GM18526 (cell line): ENCODE data around the gene LCN6.

ENCODE experiments used
- POLR2A ChIP-seq: IDR thresholded peaks from 3 replicates; pipeline ENCODE4 v1.6.1; 2011; ENCODE audit not compliant: insufficient read length; ENCODE audit errors: extremely low read depth

Gene LCN6

DNA sequence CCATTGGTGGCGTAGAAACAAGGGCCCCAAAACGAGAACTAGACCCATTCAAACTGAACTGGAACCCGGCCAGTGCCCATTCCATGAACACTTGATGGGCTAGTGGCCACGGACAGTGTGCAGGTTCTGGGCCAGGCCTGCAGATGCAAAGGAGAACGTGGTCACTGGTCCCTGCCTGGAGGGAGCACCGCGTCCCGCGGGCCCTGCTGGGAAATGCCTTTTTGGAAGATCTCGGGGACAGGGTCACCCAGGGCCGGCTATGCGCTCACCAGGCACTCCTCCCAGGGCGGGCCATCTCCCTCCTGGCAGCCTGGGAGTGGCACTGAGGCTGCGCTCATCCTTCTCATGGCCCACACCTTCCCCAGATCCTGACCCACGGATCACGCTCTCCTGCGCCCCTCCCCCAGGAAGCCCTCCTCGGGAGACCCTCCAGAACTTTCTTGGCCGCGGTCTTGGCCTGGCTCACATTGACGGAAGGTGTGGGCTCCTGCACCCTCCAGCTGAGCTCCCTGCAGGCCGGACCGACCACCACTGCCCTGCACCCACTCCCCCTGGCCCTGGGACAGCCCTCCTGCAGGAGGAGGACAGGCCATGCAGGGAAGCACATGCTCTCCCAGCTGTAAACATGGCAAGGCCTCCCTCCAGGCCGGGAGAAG lies 38.7 kb downstream of the LCN6 start:
- no peak for TF ChIP-seq POLR2A

DNA sequence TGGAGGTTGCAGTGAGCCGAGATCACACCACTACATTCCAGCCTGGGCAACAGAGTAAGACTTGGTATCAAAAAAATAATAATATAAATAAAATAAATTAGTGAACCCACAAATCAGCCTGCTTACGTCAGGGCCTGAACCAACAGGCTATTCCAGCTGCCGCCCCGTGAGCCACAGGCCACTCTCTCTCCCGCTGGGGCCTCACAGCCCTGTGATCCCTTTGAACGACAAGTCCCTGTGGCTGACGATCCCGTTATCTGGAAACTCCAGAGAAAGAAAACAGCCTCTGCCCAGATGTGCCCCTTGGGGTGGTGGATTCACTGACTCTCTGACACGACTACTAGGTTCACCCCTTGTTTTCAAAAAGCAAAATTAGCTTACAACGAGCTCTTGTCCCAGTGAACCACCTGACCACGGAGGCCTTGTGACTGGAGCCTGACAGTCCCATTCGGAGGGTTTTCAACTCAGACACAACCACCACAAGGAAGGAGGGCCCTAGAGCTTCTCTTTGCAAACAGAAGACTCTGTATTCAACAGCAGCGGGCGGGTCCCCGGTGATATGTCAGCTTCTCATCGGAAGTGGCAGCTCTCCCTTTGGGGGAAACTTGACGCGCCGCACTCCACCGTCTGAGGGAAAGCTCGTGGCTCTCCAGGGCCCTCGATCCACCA lies 40.3 kb downstream of the LCN6 start:
- no peak for TF ChIP-seq POLR2A

DNA sequence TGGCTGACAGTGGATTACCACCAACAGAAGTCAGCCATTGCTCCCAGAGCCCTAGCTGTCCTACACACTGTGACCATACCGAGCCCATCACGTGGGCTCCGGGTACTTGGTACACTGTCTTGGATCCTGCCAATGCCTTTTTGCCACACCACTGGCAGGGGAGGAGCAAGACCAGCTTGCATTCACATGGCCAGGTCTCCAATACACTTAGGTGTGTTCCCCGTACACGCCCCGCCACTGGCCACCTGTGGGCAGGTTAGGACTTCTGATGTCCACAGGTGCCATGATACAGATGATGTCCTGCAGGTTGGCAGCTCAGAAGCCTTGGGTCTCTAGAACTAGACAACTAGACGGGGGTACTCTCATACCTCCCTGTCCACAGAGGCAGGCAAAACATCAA lies 41.3 kb downstream of the LCN6 start:
- no peak for TF ChIP-seq POLR2A

DNA sequence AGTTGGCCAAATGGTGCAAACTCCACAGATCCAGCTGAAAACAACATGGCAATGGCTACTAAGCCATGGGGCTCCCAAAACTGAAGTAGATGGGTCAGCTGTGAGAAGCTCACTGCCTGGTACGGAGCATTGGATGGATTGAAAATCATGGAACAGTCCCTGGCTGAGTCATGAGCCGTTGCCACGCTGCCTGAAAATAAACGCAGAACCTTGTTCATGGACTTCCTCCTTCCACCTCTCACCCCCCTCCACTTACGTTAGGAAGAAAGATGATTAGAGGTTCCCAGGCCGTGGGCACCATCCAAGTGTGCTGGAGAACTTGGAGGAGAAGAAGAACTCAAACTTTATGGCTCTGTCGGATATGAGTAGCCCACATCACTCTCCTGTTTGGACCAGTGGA lies 42.8 kb downstream of the LCN6 start:
- TF ChIP-seq POLR2A: no peak

DNA sequence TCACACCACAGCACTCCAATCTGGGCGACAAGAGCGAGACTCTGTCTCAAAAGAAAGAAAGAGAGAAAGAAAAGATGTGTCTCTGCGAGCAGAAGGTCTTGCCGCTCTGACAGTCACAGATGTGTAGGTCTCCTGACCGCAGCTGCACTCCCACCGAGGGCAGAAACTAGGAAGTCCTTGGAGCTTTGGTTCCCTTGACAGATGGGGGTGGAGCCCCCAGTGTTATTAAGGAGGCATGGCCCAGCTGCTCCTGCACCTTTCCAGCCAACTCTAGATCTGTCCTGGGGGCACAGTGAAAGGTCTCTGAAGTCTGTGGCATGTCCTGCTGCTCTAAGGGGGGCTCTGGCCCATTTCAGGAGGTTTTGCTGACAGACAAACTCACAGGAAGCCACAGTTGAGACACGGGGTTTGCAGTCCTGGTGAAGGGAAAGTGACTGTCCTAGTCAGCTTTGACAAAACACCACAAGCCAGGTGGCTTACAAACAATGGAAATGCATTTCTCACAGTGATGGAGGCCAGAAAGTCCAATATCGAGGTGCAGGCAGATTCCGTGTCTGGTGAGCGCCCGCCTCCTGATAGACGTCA lies 45.0 kb downstream of the LCN6 start:
- no peak for TF ChIP-seq POLR2A

DNA sequence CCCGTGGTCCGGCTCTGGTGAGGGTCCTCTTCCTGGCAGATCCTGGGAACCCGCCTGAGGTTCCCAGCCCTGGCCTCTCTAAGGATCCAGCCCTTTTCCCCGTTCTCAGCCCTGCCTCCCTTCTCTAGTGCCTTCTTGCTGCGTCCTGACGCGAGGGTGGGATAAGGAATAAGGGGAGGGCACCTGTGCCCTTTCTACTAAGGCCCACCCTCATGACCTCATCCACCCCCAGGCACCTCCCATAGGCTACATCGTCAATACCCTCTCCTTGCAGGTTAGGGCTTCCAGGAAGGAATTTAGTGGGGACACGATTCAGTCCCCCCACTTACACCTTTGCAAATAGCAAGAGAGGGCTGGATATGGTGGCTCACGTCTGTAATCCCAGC lies 46.7 kb downstream of the LCN6 start:
- TF ChIP-seq POLR2A: no peak

DNA sequence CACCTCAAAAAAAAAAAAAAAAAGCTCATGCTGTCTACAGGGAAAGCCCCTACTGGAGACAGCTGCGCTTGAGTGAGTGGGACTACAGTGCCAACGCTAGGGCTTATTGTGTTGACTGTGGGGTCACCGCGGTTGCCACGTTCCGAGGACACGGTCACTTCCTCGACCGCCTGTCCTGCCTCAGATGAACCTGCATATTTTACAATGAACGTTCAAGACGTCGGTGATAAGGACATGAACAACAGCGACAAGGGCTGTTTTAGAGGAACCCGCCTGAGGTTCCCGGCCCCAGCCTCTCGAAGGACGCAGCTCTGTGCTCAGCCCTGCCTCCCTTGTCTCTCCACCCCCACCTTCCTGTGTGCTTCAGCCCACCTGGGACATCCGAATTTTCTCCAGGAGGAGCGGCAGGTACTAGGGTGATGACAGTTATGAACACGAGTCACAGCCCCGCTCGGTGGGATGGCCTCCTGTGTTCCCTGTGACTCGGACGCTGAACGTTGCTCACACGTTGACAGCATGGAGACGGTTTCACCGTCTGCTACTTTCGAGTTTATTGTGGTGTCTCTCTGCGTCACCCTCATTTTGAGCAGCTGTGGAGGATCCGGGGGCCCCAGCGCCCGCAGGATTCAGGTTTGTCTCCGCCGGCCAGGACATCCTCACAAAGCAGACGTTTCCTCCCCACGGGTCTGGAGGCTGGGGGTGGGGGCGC lies 47.2 kb downstream of the LCN6 start:
- no peak for TF ChIP-seq POLR2A

- TF ChIP-seq POLR2A: no peak
Observed at GRCh38 chr9:136700304-136700703, 48.0 kb downstream of the LCN6 start.

GRCh38 chr9:136698635-136699246 lies 49.6 kb downstream of the LCN6 start:
- no peak for TF ChIP-seq POLR2A

DNA sequence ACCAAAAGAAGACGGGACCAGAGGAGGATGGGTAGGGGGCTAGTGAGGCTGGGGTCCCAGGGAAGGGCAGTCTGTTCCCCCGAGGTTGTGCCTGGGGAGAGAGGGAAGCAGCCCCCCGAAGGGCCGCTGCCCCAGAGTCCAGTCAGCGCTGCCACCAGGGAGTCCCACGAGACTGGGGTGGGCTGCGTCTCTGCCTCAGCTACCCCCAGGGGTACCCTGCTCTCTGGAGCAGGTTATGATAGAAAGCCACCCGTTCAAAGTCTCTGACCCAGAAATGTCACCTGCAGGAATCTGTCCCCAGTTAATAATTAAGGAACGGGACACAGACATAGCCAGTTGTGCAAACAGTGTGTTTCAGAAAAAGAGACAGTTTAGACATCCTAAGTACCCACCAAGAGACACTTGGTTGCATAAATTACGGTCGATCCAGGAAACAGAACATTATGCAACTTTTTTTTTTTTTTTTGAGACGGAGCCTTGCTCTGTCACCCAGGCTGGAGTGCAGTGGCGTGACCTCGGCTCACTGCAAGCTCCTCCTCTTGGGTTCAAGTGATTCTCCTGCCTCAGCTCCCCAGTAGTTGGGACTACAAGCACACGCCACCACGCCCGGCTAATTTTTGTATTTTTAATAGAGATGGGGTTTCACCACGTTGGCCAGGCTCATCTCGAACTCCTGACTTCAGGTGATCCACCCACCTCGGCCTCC lies 50.4 kb downstream of the LCN6 start:
- no peak for TF ChIP-seq POLR2A

DNA sequence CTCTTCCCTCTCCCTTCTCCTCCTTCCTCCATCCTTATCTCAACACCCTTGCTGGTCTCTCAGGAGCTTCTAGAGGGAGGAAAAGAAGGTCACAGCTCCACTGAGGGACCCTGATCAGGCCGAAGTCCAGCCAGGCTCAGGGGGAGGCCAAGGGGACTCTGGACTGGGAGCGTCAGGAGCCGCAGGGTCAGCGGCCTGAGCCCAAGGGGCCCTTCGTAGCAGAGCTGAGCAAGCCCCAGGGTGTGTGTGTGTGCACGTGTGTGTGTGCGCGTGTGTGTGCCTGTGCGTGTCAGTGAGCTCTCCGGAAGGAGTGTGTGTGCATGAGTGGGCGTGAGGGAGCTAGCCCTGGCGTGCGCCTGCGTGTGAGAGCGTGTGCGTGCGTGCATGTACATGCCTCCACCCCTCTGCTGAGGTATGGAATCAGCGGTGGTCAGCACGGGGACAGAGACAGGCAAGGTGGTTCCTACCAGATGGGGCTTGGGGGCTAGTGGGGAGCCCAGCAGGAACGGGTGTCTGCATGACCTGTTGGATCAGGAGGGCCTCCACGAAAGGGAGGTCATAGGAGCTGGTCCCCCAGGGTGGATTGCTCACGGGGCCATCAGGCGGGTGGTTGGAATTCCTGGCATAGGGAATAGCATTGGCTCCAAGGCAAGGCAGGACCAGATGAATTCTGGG lies 51.0 kb downstream of the LCN6 start:
- TF ChIP-seq POLR2A: no peak

DNA sequence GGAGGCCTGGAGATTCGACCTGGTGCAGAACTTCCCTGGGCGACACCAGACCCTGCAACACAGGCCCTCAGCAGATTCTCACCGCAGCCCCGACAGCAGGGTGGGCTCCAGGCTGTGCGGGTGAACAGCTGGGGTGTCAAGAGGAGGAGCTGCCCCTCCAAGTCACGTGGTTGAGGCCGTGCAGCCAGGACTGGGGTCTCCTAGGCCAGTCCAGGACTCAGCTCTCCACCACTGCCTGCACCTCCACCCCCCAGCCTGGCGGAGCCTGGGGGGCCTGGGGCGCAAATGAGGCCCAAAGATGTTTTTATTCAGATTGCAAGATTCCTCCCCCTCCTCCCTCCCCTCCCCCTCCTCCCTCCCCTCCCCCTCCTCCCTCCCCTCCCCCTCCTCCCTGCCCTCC lies 51.8 kb downstream of the LCN6 start:
- TF ChIP-seq POLR2A: no peak

DNA sequence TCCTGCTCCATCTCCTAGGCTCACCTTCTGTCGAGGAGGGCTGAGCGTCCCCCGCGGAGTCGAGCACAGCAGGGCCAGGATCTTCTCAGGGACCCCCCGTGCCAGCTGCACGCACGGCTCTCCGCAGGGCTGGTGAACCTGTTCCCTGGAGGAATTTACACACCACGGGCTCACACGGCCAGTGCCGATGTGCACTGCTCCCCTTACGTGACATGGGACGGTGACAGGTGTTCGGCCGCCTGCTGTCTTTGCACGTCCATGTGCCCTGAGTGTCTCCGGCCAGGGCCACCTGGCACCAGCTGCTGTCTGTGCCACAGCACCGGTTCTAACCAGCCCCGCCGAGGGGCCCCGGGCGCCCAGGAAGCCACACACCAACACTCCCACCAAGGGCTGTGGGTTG lies 52.4 kb downstream of the LCN6 start:
- TF ChIP-seq POLR2A: no peak

DNA sequence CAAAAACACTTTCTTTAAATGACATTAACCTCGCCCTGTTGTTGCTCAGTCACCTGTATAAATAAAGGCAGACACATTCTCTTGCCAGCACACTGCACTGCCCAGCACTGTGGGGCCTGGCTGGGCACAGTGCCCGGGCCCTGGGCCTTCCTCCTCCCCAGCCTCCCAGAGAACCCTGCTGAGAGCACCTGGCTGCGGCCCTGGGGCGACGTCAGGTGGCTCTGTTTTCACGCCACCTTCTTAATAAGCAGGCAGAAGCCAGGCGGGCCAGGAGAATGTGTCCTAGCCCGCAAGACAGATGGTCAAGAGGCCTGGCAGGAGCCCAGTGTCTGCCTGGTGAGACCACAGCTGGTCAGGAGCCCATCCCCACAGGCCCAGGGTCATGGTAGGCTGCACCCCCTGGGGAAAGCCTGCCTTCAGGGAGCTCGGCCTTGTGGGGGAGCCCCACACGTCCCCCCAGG lies 52.9 kb downstream of the LCN6 start:
- TF ChIP-seq POLR2A: no peak
